ENCODE results near the gene MINPP1.
A peak's percentile ranks its signal among the peaks of the same experiment; 100 is the strongest.

The MINPP1 gene

GRCh38 chr10:87523731-87524130 lies 19.0 kb downstream of the MINPP1 start:
- peak; percentile 63 for DNase-seq (ENCODE audit: low read depth)

GRCh38 chr10:87524296-87524695 lies 19.6 kb downstream of the MINPP1 start:
- no peak for DNase-seq (ENCODE audit: low read depth)

GRCh38 chr10:87531908-87532622 lies 27.4 kb downstream of the MINPP1 start:
- DNase-seq (ENCODE audit: low read depth), result peak; percentile 60

GRCh38 chr10:87532696-87533095 lies 28.0 kb downstream of the MINPP1 start:
- no peak for DNase-seq (ENCODE audit: low read depth)

- no peak for DNase-seq (ENCODE audit: low read depth)
Measured at GRCh38 chr10:87534173-87534858, 29.6 kb downstream of the MINPP1 start.

GRCh38 chr10:87538092-87539015 lies 33.7 kb downstream of the MINPP1 start:
- DNase-seq (ENCODE audit: low read depth), result peak; percentile 63

- DNase-seq (ENCODE audit: low read depth), result peak; percentile 66
Measured at GRCh38 chr10:87541114-87541513, 36.4 kb downstream of the MINPP1 start.

- DNase-seq (ENCODE audit: low read depth), result peak; percentile 56
Measured at GRCh38 chr10:87544721-87545120, 40.0 kb downstream of the MINPP1 start.

GRCh38 chr10:87545783-87546182 lies 41.1 kb downstream of the MINPP1 start:
- no peak for DNase-seq (ENCODE audit: low read depth)

- peak; percentile 95 for DNase-seq (ENCODE audit: low read depth)
Measured at GRCh38 chr10:87546210-87546609, 41.5 kb downstream of the MINPP1 start.

GRCh38 chr10:87546971-87547413 lies 42.3 kb downstream of the MINPP1 start:
- peak; percentile 43 for DNase-seq (ENCODE audit: low read depth)

GRCh38 chr10:87547734-87548311 lies 43.1 kb downstream of the MINPP1 start:
- peak; percentile 84 for DNase-seq (ENCODE audit: low read depth)

GRCh38 chr10:87550741-87551140 lies 46.0 kb downstream of the MINPP1 start:
- DNase-seq (ENCODE audit: low read depth), result peak; percentile 71

GRCh38 chr10:87551326-87551725 lies 46.6 kb downstream of the MINPP1 start:
- no peak for DNase-seq (ENCODE audit: low read depth)

- DNase-seq (ENCODE audit: low read depth), result peak; percentile 53
Measured at GRCh38 chr10:87552248-87552929, 47.7 kb downstream of the MINPP1 start.

GRCh38 chr10:87557409-87557808 lies 52.7 kb downstream of the MINPP1 start:
- no peak for DNase-seq (ENCODE audit: low read depth)

- no peak for DNase-seq (ENCODE audit: low read depth)
Measured at GRCh38 chr10:87558333-87558732, 53.6 kb downstream of the MINPP1 start.

GRCh38 chr10:87559392-87559791 lies 54.7 kb downstream of the MINPP1 start:
- no peak for DNase-seq (ENCODE audit: low read depth)

GRCh38 chr10:87560495-87561129 lies 55.9 kb downstream of the MINPP1 start:
- DNase-seq (ENCODE audit: low read depth), result no peak

GRCh38 chr10:87562750-87563149 lies 58.1 kb downstream of the MINPP1 start:
- DNase-seq (ENCODE audit: low read depth), result no peak

GRCh38 chr10:87565010-87565409 lies 60.3 kb downstream of the MINPP1 start:
- DNase-seq (ENCODE audit: low read depth), result no peak

All from EH (cell line).